HepG2 (cell line): ENCODE data around the gene ANKRD11. TPM values are rescaled to one million over a fixed set of nuclear protein-coding genes. Genes with fewer than 3 reads are reported as not detected.

Experiments
- ATAC-seq: fragments of 200-7000 bp; cut with Tn5 transposase; 3 replicates; pipeline ENCODE4 v1.9.1; 2020; ENCODE audit warnings: mild to moderate bottlenecking, moderate library complexity
- BruUV-seq: library from RNA; stranded (reverse); fragments of 400-500 nt; replicated peaks from 2 replicates; lab custom pipeline; 2021; lab: Mats Ljungman, UMichigan
- CTCF ChIA-PET: fragments of 300-600 bp; formaldehyde crosslinking; extraction: SDS; loops from one replicate; lab custom pipeline; 2021; ENCODE audit warnings: low total read pairs, inconsistent platforms, low intra/inter-chr PET ratio; lab: Yijun Ruan, JAX
- POLR2A ChIA-PET: fragments of 350-600 bp; sonication (Branson Sonifier 250); formaldehyde crosslinking; loops from one replicate; lab custom pipeline; 2020; ENCODE audit warnings: antibody characterized with exemption, inconsistent platforms; lab: Yijun Ruan, JAX
- DNase-seq: peaks from one replicate; pipeline ENCODE4 v3.0.0-alpha.2; 2015; ENCODE audit warnings: low spot score
- FAIRE-seq: peaks from 3 replicates; lab custom pipeline; 2011; peaks lifted over from hg19 to GRCh38; lab: Jason Lieb, UNC
- H2AFZ ChIP-seq: one replicate; pipeline ENCODE4 v1.6.1; 2011; ENCODE audit warnings: low read length, inconsistent platforms
- H3K27ac ChIP-seq: fragments of 300-600 bp; 3 replicates; pipeline ENCODE4 v1.8.0; 2011; ENCODE audit warnings: mixed run types, mild to moderate bottlenecking, mixed read lengths, low read length, inconsistent platforms; ENCODE audit not compliant: insufficient read depth; ENCODE audit errors: extremely low read length
- H3K27me3 ChIP-seq, 2 experiments: fragments of 200-600 bp in 1 of 2; 2 replicates in 1 of 2; 3 replicates in 1 of 2; pipeline versions ENCODE4 v1.6.0 to v1.8.0; 2011; ENCODE audit warnings: low read length in 2 of 2, mild to moderate bottlenecking in 2 of 2, moderate library complexity in 2 of 2, inconsistent platforms in 1 of 2; ENCODE audit not compliant: insufficient read depth in 2 of 2, control insufficient read depth in 1 of 2
- H3K36me3 ChIP-seq, 2 experiments: fragments of 200-600 bp in 1 of 2; replicated peaks in 1 of 2; 2 replicates in 1 of 2; 3 replicates in 1 of 2; pipeline versions ENCODE4 v1.5.1 to v1.8.0; 2011; ENCODE audit warnings: low read length in 2 of 2, inconsistent platforms in 1 of 2; ENCODE audit not compliant: insufficient read depth in 2 of 2, control insufficient read depth in 1 of 2
- H3K4me1 ChIP-seq: 2 replicates; pipeline ENCODE4 v1.5.1; 2012; ENCODE audit warnings: low read length, inconsistent platforms; ENCODE audit not compliant: insufficient read depth
- H3K4me2 ChIP-seq: 2 replicates; pipeline ENCODE4 v1.6.0; 2011; ENCODE audit warnings: low read depth, low read length, inconsistent platforms
- H3K4me3 ChIP-seq, 3 experiments: fragments of 200-600 bp in 1 of 3; sonication (generic), shearing (Covaris generic) in 1 of 3; replicated peaks in 1 of 3; 2 replicates each; pipeline ENCODE4 v1.5.1; 2011 to 2016; ENCODE audit warnings: low read length in 3 of 3, inconsistent platforms in 2 of 3, low read depth in 2 of 3, mild to moderate bottlenecking in 2 of 3, control low read depth in 1 of 3, mixed read lengths in 1 of 3; ENCODE audit not compliant: insufficient read depth in 1 of 3
- H3K79me2 ChIP-seq: one replicate; pipeline ENCODE4 v1.6.1; 2011; ENCODE audit warnings: low read length, inconsistent platforms; ENCODE audit not compliant: insufficient read depth
- H3K9ac ChIP-seq: 2 replicates; pipeline ENCODE4 v1.6.0; 2011; ENCODE audit warnings: mild to moderate bottlenecking, low read depth, low read length, inconsistent platforms; ENCODE audit not compliant: insufficient read depth
- H3K9me3 ChIP-seq: 2 replicates; pipeline ENCODE4 v1.5.1; 2012; ENCODE audit warnings: mild to moderate bottlenecking, low read length
- H4K20me1 ChIP-seq: 2 replicates; pipeline ENCODE4 v1.6.0; 2011; ENCODE audit warnings: inconsistent platforms, mild to moderate bottlenecking, low read length, moderate library complexity; ENCODE audit not compliant: insufficient read depth
- CEBPZ ChIP-seq: IDR thresholded peaks from 2 replicates; pipeline ENCODE4 v1.6.1; 2012; ENCODE audit warnings: low read length, improper control_type of control experiment
- NFIB ChIP-seq: sonication (generic); formaldehyde crosslinking; IDR thresholded peaks from 2 replicates; pipeline ENCODE4 v1.9.0; 2021; ENCODE audit warnings: missing genetic modification reagents, mild to moderate bottlenecking, borderline replicate concordance
- PHF20 ChIP-seq: sonication (generic); formaldehyde crosslinking; IDR thresholded peaks from 2 replicates; pipeline ENCODE4 v1.5.0; 2020; ENCODE audit warnings: mild to moderate bottlenecking, missing genetic modification reagents
- REXO4 ChIP-seq: sonication (generic); formaldehyde crosslinking; IDR thresholded peaks from 2 replicates; pipeline ENCODE4 v1.8.0; 2022; ENCODE audit warnings: missing genetic modification reagents, mild to moderate bottlenecking, borderline replicate concordance
- SKIL ChIP-seq: sonication (generic); formaldehyde crosslinking; IDR thresholded peaks from 2 replicates; pipeline ENCODE4 v1.8.0; 2022; ENCODE audit warnings: missing genetic modification reagents, mild to moderate bottlenecking, moderate library complexity, borderline replicate concordance
- WGBS: methylation state at CpG from one replicate; pipeline ENCODE4 v1.1.6; 2017; ENCODE audit warnings: low lambda C conversion rate; 5-methylcytosine and 5-hydroxymethylcytosine counted together
- in situ Hi-C: cut with HindIII; loops from 2 replicates; pipeline ENCODE4 v1.10.0; 2017; ENCODE audit warnings: low pct_unique_long_range_greater_than_20kb; ENCODE audit not compliant: extremely low pct_ligation_motif_present
- intact Hi-C: fragments of 100-400 bp; cut with micrococcal nuclease; formaldehyde crosslinking; loops from one replicate; pipeline ENCODE4 v1.10.0; 2022; ENCODE audit not compliant: unreplicated experiment
- polyA plus RNA-seq, 8 experiments: library from polyadenylated mRNA; depleted of rRNA in 3 of 8; stranded (reverse) in 7 of 8; unstranded in 1 of 8; fragments of >200 nt; fragmentation: Illumina TruSeq in 4 of 8; extraction: Trizol in 4 of 8; gene quantifications; 2 replicates each; pipeline versions ENCODE4 v1.2.1 to v1.2.3, GENCODE V29; 2011 to 2016; ENCODE audit warnings: low read depth in 4 of 8, missing spikeins in 1 of 8, mixed read lengths in 1 of 8; ENCODE audit not compliant: insufficient read depth in 1 of 8
- total RNA-seq, 5 experiments: library from RNA; depleted of rRNA; stranded (reverse); fragments of >200 nt; fragmentation: Illumina TruSeq; extraction: Trizol; gene quantifications; 2 replicates each; pipeline ENCODE4 v1.2.3, GENCODE V29; 2016; ENCODE audit warnings: low read depth in 1 of 5

The ANKRD11 gene
- total and polyA plus RNA-seq, 2 of the 13 experiments (the other 11 are each of a cell fraction or from before 2014, with no cell fraction given) = 21.4 to 38.4 TPM

DNA sequence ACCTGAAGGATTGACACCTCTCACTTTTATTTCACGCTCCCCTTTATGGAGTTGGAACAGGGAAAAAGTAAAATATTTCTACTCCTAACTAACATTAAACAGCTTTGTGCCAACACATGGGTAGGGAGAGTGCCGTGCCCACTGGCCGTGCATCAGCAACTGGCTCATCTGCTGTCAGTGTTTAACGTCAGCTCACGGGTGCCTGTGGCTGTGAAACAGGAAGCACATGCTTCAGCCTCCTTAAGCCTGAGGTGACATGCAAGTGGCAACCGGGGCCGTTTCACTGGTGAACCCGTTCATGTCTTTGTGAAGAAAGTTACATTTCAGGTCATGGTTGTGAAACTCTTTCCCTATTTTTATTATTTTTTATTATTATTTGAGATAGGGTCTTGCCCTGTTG, 21.0 kb upstream of the ANKRD11 start (continued):
- no peak for TF ChIP-seq SKIL (CRISPR knock-in tag)
- TF ChIP-seq CEBPZ = no peak
- no peak for TF ChIP-seq REXO4 (CRISPR knock-in tag)
- TF ChIP-seq NFIB = no peak

- H3K9me3 ChIP-seq = no peaks in the 10 kb centered on the region
- intact Hi-C loops (no loop called here), in situ Hi-C loops (no loop called here)
- DNase-seq (no peak), FAIRE-seq (no peak), ATAC-seq (no peak)
- H3K4me3 ChIP-seq = no peak overlapping the region
- ChIA-PET CTCF (no interaction called here), POLR2A (interaction anchor here (1.9 kb wide), 1 partner anchor 22 kb away, joined by 4 read pairs; no protein-coding TSS in a partner anchor)
- peaks cover 36% of the 10 kb centered on the region for H3K4me1 ChIP-seq
- peaks cover 18 to 36% of the 10 kb centered on the region in 2 experiments for H3K36me3 ChIP-seq
- 92% methylated on average over 9 of the region's 9 CpGs for WGBS
- peak overlapping the region; percentile 24; the same call in 1 of the 2 replicates for H3K9ac ChIP-seq
- H3K27me3 ChIP-seq = no peaks in the 10 kb centered on the region; a peak in 1 of 5 replicates
- H3K4me2 ChIP-seq = no peak overlapping the region
- H4K20me1 ChIP-seq = peaks cover 12% of the 10 kb centered on the region
- BruUV-seq = no TSS peak
- no peak for TF ChIP-seq PHF20 (CRISPR knock-in tag)
- no peak overlapping the region for H3K27ac ChIP-seq
- peaks cover 47% of the 10 kb centered on the region for H3K79me2 ChIP-seq
- no peak overlapping the region for H2AFZ ChIP-seq
These were observed 20.2 kb upstream of the ANKRD11 start for GRCh38 chr16:89510526-89510925.
